Erythroblast (primary cell): Measurements from ENCODE around the gene KRT76.

Experiments used
- GATA1 ChIP-seq: IDR thresholded peaks from 2 replicates; pipeline ENCODE4 v1.6.1; 2011; ENCODE audit warnings: low read depth, mild to moderate bottlenecking, control low read depth, low read length, moderate library complexity
- POLR2A ChIP-seq: IDR thresholded peaks from 2 replicates; pipeline ENCODE4 v1.6.1; 2011; ENCODE audit warnings: mild to moderate bottlenecking, low read length

GRCh38 chr12:52791271-52792184, 14.4 kb upstream of the KRT76 start:
- TF ChIP-seq POLR2A (no peak), GATA1 (no peak)
